Measurements from ENCODE around the gene PYURF.

PYURF gene

DNA sequence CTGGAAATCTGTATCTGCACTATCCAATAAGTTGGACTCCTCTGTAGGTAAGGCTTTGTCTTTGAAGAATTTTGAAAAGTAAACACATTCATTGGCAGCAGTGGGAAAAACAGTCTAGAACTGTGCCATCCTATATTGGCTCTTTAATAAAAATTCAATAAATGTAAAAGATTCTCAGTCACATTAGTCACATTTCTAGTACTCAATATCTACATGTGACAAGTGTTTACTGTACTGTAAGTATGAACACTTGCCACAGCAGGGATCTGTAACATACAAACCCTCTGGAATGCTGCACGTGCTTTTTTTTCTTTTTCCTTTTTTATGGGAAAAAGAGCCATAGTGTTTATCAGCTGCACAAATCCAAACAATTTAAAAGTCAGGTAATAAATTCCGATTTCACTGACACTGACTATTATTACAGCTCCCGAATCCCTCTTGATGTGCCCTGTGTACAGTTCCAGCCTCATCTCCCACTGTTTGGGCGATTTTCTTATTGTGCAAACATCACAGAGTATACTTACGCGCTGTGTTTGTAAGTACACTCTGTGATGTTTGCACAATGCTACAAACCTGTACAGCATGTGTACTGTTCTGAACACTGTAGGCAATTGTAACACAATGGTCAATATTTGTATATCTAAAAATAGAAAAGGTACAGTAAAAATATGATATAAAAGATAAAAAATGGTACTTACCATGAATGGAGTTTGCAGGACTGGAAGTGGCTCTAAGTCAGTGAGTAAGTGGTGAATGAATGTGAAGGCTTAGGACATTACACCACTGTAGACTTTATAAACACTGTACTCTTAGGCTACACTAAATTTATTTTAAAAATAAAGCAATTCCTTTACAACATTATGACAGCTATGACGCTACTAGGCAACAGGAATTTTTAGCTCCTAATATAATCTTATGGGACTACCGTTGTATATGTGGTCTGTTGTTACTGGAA, 8.7 kb downstream of the PYURF start:
- TF ChIP-seq, protein P1, sequence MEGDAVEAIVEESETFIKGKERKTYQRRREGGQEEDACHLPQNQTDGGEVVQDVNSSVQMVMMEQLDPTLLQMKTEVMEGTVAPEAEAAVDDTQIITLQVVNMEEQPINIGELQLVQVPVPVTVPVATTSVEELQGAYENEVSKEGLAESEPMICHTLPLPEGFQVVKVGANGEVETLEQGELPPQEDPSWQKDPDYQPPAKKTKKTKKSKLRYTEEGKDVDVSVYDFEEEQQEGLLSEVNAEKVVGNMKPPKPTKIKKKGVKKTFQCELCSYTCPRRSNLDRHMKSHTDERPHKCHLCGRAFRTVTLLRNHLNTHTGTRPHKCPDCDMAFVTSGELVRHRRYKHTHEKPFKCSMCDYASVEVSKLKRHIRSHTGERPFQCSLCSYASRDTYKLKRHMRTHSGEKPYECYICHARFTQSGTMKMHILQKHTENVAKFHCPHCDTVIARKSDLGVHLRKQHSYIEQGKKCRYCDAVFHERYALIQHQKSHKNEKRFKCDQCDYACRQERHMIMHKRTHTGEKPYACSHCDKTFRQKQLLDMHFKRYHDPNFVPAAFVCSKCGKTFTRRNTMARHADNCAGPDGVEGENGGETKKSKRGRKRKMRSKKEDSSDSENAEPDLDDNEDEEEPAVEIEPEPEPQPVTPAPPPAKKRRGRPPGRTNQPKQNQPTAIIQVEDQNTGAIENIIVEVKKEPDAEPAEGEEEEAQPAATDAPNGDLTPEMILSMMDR (IDR thresholded peaks at IDR 0.05; ENCODE audit: borderline replicate concordance, control extremely low read depth, extremely low read depth, insufficient read depth, missing control alignments) = no peak
- DNase-seq (ENCODE audit: low spot score) = no peak
- in situ Hi-C loops (cut with MboI; ENCODE audit: low sequenced_read_pairs, unreplicated experiment) = loop anchor here (5.0 to 25.0 kb wide), 4 partner anchors 140 to 653 kb away; partner anchors contain the start of gene HERC6

DNA sequence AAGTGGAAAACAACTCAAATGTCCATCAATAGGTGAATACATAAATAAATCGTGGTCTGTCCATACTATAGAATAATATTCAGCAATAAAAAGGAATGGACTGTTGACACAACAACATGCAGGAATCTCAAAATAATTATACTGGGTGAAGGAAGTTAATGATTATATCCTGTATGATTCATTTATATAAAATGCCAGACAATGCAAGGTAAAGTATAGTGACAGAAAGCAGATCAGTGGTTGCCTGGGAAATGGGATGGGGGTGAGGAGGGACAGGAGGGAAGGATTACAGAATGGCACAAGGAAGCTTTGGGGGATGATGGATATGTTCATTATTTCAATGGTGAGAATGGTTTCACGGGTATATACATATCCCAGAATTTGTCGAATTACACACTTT, 12.3 kb downstream of the PYURF start:
- TF ChIP-seq, protein P1 (IDR thresholded peaks at IDR 0.05; ENCODE audit: borderline replicate concordance, control extremely low read depth, extremely low read depth, insufficient read depth, missing control alignments) = no peak
- no peak for DNase-seq (ENCODE audit: low spot score)
- in situ Hi-C loops (cut with MboI; ENCODE audit: low sequenced_read_pairs, unreplicated experiment) = loop anchor here (5.0 to 25.0 kb wide), 4 partner anchors 136 to 649 kb away; partner anchors contain the start of gene HERC6

DNA sequence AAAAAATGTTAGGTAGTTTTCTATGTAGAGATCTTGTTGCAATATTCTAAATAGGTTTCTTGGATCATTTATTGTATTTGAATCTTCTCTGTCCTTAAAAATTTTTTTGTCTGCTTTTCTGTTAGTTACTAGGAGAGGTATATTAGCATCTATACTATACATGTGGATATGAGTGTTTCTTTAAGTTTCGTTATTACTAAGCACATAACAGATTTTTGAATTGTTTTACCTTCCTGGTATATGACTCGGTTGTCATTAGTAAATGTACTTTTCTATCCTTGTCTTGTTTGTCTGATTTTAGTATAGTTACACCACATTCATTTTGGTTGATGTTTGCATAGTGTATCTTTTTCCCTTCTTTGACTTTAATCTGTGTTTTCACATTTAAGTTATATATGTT, 20.2 kb downstream of the PYURF start:
- in situ Hi-C loops (cut with MboI; ENCODE audit: low sequenced_read_pairs, unreplicated experiment) = loop anchor here (25.0 kb wide), 2 partner anchors 466 to 641 kb away; no protein-coding TSS in a partner anchor
- TF ChIP-seq, protein P1 (IDR thresholded peaks at IDR 0.05; ENCODE audit: borderline replicate concordance, control extremely low read depth, extremely low read depth, insufficient read depth, missing control alignments) = no peak
- no peak for DNase-seq (ENCODE audit: low spot score)

DNA sequence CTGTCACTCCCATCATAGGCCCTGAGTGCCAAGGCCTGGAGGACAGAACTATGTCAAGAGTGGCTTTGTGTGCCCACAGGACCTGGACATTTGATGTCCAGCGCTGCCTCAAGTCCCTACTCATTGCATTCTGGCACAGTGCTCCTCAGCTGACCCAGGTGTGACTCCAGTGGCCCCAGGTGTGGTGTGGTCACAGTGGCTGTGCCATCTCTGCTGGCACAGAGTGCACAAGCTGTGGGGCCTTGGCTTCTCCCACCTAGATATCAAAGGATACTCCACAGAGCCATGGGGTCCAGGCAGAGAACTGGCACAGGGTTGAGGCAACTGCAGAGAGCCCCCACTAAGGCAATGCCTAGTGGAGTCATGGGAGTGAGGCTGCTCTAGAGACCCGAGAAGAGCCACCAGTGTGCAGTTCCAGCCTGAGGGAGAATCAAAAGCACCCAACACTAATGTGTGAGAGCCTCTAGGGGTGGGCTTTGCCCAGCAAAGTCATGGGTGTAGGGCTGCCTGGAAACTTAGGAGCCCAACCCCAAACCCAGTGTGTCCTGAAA, 25.6 kb downstream of the PYURF start:
- in situ Hi-C loops (cut with MboI; ENCODE audit: low sequenced_read_pairs, unreplicated experiment) = no loop called here
- DNase-seq (ENCODE audit: low spot score) = no peak
- TF ChIP-seq, protein P1 (IDR thresholded peaks at IDR 0.05; ENCODE audit: borderline replicate concordance, control extremely low read depth, extremely low read depth, insufficient read depth, missing control alignments) = no peak

DNA sequence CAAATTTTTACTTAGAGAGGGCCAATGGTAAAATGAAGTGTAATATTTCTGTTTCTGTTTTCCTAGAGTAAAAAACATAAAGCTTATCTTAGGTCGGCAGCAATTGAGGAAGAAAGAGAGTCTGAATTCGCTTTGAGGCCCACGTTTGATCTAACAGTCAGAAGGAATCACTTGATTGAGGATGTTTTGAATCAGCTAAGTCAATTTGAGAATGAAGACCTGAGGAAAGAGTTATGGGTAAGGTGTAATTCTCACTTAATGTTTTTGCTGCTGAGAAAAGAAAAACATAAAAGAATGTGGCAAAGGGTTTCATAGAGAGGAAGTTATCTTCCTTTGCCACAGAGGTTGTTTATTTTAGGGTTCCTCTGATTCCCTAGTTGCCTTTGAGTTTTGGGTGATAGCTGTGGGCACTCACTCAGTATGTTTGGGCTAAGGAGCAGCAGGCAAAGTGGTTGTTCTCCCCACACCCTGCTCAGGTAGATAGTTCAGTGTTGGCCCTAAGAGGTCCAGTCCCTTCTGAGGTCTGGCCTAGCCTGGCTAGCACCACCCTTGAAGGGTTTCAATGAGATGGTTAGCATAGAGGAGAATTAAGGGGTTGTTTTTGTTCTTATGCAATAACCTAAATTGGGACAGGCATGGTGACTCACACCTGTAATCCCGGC, 34.3 kb downstream of the PYURF start:
- in situ Hi-C loops (cut with MboI; ENCODE audit: low sequenced_read_pairs, unreplicated experiment) = no loop called here
- TF ChIP-seq, protein P1 (IDR thresholded peaks at IDR 0.05; ENCODE audit: borderline replicate concordance, control extremely low read depth, extremely low read depth, insufficient read depth, missing control alignments) = no peak
- DNase-seq (ENCODE audit: low spot score) = no peak

DNA sequence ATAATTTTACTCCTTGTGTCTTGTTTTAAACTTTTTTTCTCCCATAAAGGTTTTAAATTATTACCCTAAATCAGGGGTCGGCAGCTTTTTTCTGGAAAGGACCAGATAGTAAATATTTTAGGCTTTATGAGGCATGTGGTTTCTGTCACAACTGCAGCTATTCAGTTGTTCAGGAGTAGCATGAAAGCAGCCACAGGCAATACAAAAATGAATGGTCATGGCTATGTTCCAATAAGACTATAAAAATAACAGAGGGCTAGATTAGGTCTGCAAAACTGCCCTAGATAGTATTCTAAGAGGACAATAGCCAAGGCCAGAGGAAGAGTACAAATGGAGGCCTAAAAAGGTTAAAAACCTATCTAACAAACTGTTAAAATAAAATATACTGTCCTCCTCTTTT, 42.0 kb downstream of the PYURF start:
- in situ Hi-C loops (cut with MboI; ENCODE audit: low sequenced_read_pairs, unreplicated experiment) = no loop called here
- no peak for DNase-seq (ENCODE audit: low spot score)
- TF ChIP-seq, protein P1 (IDR thresholded peaks at IDR 0.05; ENCODE audit: borderline replicate concordance, control extremely low read depth, extremely low read depth, insufficient read depth, missing control alignments) = no peak

Measured in GM13976 (cell line).